HEK293T (cell line): ENCODE data around the gene RBM18.

Experiments used
- CTCF ChIA-PET: fragments of 350-600 bp; formaldehyde crosslinking; extraction: SDS; loops from one replicate; lab custom pipeline; 2021; ENCODE audit warnings: antibody characterized with exemption, inconsistent platforms; lab: Yijun Ruan, JAX
- POLR2A ChIA-PET: fragments of 350-600 bp; formaldehyde crosslinking; extraction: SDS; loops from one replicate; lab custom pipeline; 2020; ENCODE audit warnings: antibody characterized with exemption, inconsistent platforms; lab: Yijun Ruan, JAX
- DNase-seq: peaks from one replicate; pipeline ENCODE4 v3.0.0; 2012; ENCODE audit warnings: mixed read lengths; ENCODE audit errors: extremely low spot score
- ARNT ChIP-seq: fragments of 450-650 bp; IDR thresholded peaks from 2 replicates; pipeline ENCODE4 v1.6.1; 2017; ENCODE audit warnings: mild to moderate bottlenecking
- BHLHE40 ChIP-seq: fragments of 450-650 bp; IDR thresholded peaks from 2 replicates; pipeline ENCODE4 v1.6.1; 2016; ENCODE audit warnings: mild to moderate bottlenecking, moderate library complexity, borderline replicate concordance
- CTBP1 ChIP-seq: fragments of 450-650 bp; IDR thresholded peaks from 2 replicates; pipeline ENCODE4 v1.6.1; 2016; ENCODE audit warnings: borderline replicate concordance
- ELF4 ChIP-seq: fragments of 450-650 bp; IDR thresholded peaks from 2 replicates; pipeline ENCODE4 v1.6.1; 2017; ENCODE audit warnings: antibody characterized with exemption
- FOXA1 ChIP-seq: fragments of 450-650 bp; IDR thresholded peaks from 2 replicates; pipeline ENCODE4 v1.6.1; 2016; ENCODE audit warnings: mild to moderate bottlenecking
- FOXK2 ChIP-seq: fragments of 450-650 bp; IDR thresholded peaks from 2 replicates; pipeline ENCODE4 v1.6.1; 2016; ENCODE audit warnings: mild to moderate bottlenecking
- FOXM1 ChIP-seq: fragments of 450-650 bp; IDR thresholded peaks from 2 replicates; pipeline ENCODE4 v1.6.1; 2017; ENCODE audit warnings: mild to moderate bottlenecking, borderline replicate concordance
- HDGF ChIP-seq: fragments of 450-650 bp; IDR thresholded peaks from 2 replicates; pipeline ENCODE4 v1.6.1; 2017; ENCODE audit warnings: antibody characterized with exemption, borderline replicate concordance
- L3MBTL2 ChIP-seq: fragments of 450-650 bp; conservative IDR thresholded peaks from 2 replicates; pipeline ENCODE4 v1.6.1; 2016; ENCODE audit warnings: mild to moderate bottlenecking
- LEF1 ChIP-seq: fragments of 450-650 bp; IDR thresholded peaks from 2 replicates; pipeline ENCODE4 v1.6.1; 2017; ENCODE audit warnings: mild to moderate bottlenecking, borderline replicate concordance
- NFRKB ChIP-seq: fragments of 450-650 bp; IDR thresholded peaks from 2 replicates; pipeline ENCODE4 v1.6.1; 2016; ENCODE audit warnings: mild to moderate bottlenecking, moderate library complexity
- SP1 ChIP-seq: fragments of 450-650 bp; IDR thresholded peaks from 2 replicates; pipeline ENCODE4 v1.6.1; 2017
- SUZ12 ChIP-seq: fragments of 450-650 bp; IDR thresholded peaks from 2 replicates; pipeline ENCODE4 v1.6.1; 2016; ENCODE audit warnings: mild to moderate bottlenecking
- TARDBP ChIP-seq: fragments of 450-650 bp; IDR thresholded peaks from 2 replicates; pipeline ENCODE4 v1.6.1; 2016
- ZNF384 ChIP-seq: fragments of 450-650 bp; IDR thresholded peaks from 2 replicates; pipeline ENCODE4 v1.6.1; 2016
- TF ChIP-seq, protein P1 (sequence below): fragments of 450-650 bp; IDR thresholded peaks from 2 replicates; pipeline ENCODE4 v1.6.1; 2016

RBM18 gene

DNA sequence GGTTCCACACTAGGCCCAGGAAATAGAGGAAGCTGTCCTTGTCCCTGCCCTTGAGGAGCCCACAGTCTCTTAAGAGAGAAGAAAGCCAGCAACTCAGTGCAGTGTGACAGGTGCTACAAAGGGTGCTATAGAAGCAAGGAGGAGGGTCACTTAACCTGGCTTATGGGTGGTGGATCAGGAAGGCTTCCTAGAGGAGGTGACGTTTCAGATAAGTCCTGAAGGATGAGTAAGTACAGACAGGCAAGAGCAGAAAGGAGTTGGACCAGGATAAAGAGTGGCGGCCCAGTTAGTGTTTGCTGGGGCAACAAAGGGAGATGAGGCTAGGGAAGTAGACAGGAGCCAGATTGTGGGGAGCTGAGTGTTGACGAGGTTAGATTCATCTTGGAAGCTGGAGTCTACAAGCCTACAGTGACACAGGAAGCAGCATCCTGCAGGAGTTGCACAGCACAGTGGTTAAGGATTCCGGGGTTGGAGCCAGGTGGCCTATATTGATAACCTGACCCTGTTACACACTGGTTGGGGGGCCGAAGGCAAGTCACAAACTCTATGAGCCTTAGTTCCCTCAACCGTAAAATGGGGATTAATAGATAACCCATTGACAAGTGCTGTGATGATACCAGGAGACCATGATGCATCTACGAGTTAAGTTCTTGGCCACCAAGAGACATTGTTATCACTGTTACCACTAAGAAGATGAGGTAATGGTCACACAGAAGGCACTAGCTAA, 30.5 kb downstream of the RBM18 start:
- ChIA-PET POLR2A (no interaction called here), CTCF (no interaction called here)
- DNase-seq = no peak
- no peak for TF ChIP-seq SP1
- no peak for TF ChIP-seq ZNF384
- no peak for TF ChIP-seq L3MBTL2
- no peak for TF ChIP-seq FOXA1
- no peak for TF ChIP-seq ARNT
- no peak for TF ChIP-seq TARDBP
- no peak for TF ChIP-seq NFRKB
- TF ChIP-seq, protein P1, sequence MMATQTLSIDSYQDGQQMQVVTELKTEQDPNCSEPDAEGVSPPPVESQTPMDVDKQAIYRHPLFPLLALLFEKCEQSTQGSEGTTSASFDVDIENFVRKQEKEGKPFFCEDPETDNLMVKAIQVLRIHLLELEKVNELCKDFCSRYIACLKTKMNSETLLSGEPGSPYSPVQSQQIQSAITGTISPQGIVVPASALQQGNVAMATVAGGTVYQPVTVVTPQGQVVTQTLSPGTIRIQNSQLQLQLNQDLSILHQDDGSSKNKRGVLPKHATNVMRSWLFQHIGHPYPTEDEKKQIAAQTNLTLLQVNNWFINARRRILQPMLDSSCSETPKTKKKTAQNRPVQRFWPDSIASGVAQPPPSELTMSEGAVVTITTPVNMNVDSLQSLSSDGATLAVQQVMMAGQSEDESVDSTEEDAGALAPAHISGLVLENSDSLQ = no peak
- no peak for TF ChIP-seq FOXM1
- TF ChIP-seq SUZ12 = no peak
- TF ChIP-seq ELF4 = no peak
- TF ChIP-seq LEF1 = no peak

GRCh38 chr9:122232796-122233306, 31.8 kb downstream of the RBM18 start:
- no peak for DNase-seq
- ChIA-PET POLR2A (no interaction called here), CTCF (no interaction called here)
- TF ChIP-seq NFRKB (no peak), TARDBP (no peak), FOXK2 (no peak), SP1 (no peak), CTBP1 (no peak), L3MBTL2 (no peak), ELF4 (no peak), SUZ12 (no peak), BHLHE40 (no peak), FOXA1 (no peak), ZNF384 (no peak)

DNA sequence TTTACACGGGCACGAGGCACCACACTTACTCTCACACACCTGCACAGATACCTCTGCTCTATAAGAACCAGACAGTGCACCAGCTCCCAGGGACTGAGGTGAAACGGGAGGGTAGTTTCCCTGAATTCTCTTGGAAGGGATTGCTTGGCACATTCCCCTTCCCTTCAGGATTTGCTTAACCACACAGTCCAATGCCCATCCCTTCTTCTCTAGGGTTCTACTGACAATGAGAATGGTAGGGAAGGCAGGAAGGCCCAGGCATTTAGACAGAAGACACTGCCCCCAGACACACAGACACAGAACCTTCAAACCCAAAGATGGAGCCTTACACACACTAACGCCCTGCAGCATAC, 35.2 kb downstream of the RBM18 start:
- CTCF ChIA-PET = no interaction called here
- no peak for DNase-seq

GRCh38 chr9:122228568-122229484, 35.8 kb downstream of the RBM18 start, which contains the start of gene LHX6:
Gene LHX6, minus strand, starts transcription at chr9:122228957. Its CDS starts 217 bp downstream, at chr9:122228740.
- no peak for TF ChIP-seq FOXK2
- no peak for TF ChIP-seq BHLHE40
- no peak for TF ChIP-seq SUZ12
- no peak for TF ChIP-seq FOXM1
- no peak for TF ChIP-seq LEF1
- TF ChIP-seq FOXA1 = no peak
- no peak for TF ChIP-seq TARDBP
- TF ChIP-seq ARNT = no peak
- TF ChIP-seq CTBP1 = no peak
- TF ChIP-seq NFRKB = no peak
- no peak for TF ChIP-seq L3MBTL2
- TF ChIP-seq HDGF = no peak
- TF ChIP-seq ZNF384 = no peak
- TF ChIP-seq ELF4 = no peak
- TF ChIP-seq, protein P1 = no peak
- no peak for TF ChIP-seq SP1
- CTCF ChIA-PET = no interaction called here
- POLR2A ChIA-PET = no interaction called here
- DNase-seq = peak; percentile 46

More for the DNA sequence above, 35.2 kb downstream of the RBM18 start:
- POLR2A ChIA-PET = no interaction called here
- TF ChIP-seq ZNF384 (no peak), LEF1 (no peak)

DNA sequence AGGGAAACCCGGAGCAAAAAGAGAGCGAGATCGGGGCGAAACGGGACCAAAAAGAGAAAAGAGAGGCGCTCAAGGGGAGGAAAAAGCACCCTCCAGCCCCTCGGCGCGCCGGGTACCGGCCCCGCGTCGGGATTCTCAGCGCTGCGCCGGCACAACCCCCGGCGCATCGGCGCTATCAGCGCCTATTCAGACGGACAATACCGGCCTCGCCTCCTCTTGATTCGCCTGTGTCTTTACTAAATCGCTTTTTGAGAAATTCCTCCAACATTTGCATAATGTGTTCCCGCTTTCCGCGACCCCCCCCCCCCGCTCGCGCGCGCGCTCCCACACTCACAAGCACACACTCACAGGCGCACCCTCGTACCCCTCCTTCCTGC, 36.5 kb downstream of the RBM18 start:
- POLR2A ChIA-PET = no interaction called here
- TF ChIP-seq ZNF384 = no peak
- TF ChIP-seq SUZ12 = no peak
- TF ChIP-seq CTBP1 = no peak
- no peak for TF ChIP-seq FOXK2
- TF ChIP-seq ELF4 = no peak
- CTCF ChIA-PET = interaction anchor here (0.6 kb wide), 1 partner anchor 52 kb away, joined by 3 read pairs; no protein-coding TSS in a partner anchor
- peak; percentile 51 for DNase-seq

DNA sequence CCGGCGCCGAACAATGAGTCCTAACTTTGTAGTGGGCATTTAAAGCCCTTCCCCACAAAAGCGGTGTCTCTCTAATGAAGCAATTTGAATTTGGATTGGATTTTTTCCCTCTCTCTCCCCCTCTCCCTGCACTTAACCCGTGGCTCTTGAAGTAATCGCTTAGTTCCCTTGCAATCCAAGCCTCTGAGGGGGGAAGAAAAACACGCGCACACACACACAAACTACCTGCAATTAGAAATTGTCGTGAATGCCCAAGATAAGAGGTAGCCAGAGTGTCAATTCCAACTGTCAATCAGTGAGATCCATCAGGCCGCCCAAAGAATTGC, 37.1 kb downstream of the RBM18 start:
- ChIA-PET POLR2A (no interaction called here), CTCF (interaction anchor here (0.6 kb wide), 1 partner anchor 51 kb away, joined by 3 read pairs; no protein-coding TSS in a partner anchor)
- TF ChIP-seq SUZ12 (no peak), L3MBTL2 (no peak), FOXA1 (no peak), ZNF384 (no peak), SP1 (no peak), NFRKB (no peak), ARNT (no peak), HDGF (no peak), TARDBP (no peak), ELF4 (no peak), FOXK2 (no peak), BHLHE40 (no peak), LEF1 (no peak)
- TF ChIP-seq, protein P1 = no peak
- no peak for DNase-seq
